NOMO-1 treated with DMSO at 0.1 percent for 48 hours (cell line): ENCODE measurements around the gene EML6.

Source experiments
- DNase-seq: peaks from one replicate; lab custom pipeline; 2025; ENCODE audit not compliant: unreplicated experiment; lab: John Stamatoyannopoulos, UW

Gene EML6

GRCh38 chr2:54904836-54905235 lies 181.4 kb downstream of the EML6 start:
- DNase-seq = no peak

GRCh38 chr2:54906716-54907115 lies 183.3 kb downstream of the EML6 start:
- no peak for DNase-seq

- no peak for DNase-seq
Measured at GRCh38 chr2:54907663-54908062, 184.2 kb downstream of the EML6 start.

GRCh38 chr2:54908591-54908990 lies 185.1 kb downstream of the EML6 start:
- no peak for DNase-seq

GRCh38 chr2:54909001-54909400 lies 185.5 kb downstream of the EML6 start:
- DNase-seq = no peak

GRCh38 chr2:54912305-54912704 lies 188.8 kb downstream of the EML6 start:
- no peak for DNase-seq

GRCh38 chr2:54912893-54913292 lies 189.4 kb downstream of the EML6 start:
- DNase-seq = no peak

- no peak for DNase-seq
Measured at GRCh38 chr2:54914637-54915036, 191.2 kb downstream of the EML6 start.

- DNase-seq = no peak
Measured at GRCh38 chr2:54915101-54915500, 191.6 kb downstream of the EML6 start.

- no peak for DNase-seq
Measured at GRCh38 chr2:54916637-54917036, 193.2 kb downstream of the EML6 start.

- no peak for DNase-seq
Measured at GRCh38 chr2:54918647-54919280, 195.3 kb downstream of the EML6 start.

- no peak for DNase-seq
Measured at GRCh38 chr2:54920660-54921059, 197.2 kb downstream of the EML6 start.

- DNase-seq = no peak
Measured at GRCh38 chr2:54924121-54924520, 200.7 kb downstream of the EML6 start.

GRCh38 chr2:54925022-54925421 lies 201.6 kb downstream of the EML6 start:
- no peak for DNase-seq

- no peak for DNase-seq
Measured at GRCh38 chr2:54927085-54927750, 203.8 kb downstream of the EML6 start.

GRCh38 chr2:54927751-54928615 lies 204.5 kb downstream of the EML6 start:
- DNase-seq = no peak

- DNase-seq = no peak
Measured at GRCh38 chr2:54928719-54929118, 205.3 kb downstream of the EML6 start.

GRCh38 chr2:54931473-54931872 lies 208.0 kb downstream of the EML6 start:
- no peak for DNase-seq

- DNase-seq = no peak
Measured at GRCh38 chr2:54935389-54935788, 211.9 kb downstream of the EML6 start.

GRCh38 chr2:54936766-54937165 lies 213.3 kb downstream of the EML6 start:
- no peak for DNase-seq

- DNase-seq = no peak
Measured at GRCh38 chr2:54939446-54940118, 216.1 kb downstream of the EML6 start.
